ENCODE measurements around the gene KLHDC9. TPM values are rescaled to one million over a fixed set of nuclear protein-coding genes. Genes with fewer than 3 reads are reported as not detected.
A peak's percentile ranks its signal among the peaks of the same experiment; 100 is the strongest.

Gene KLHDC9
- total and polyA plus RNA-seq, 2 donors (not counting 1 experiment from before 2014, with no cell fraction given) = 1.6 to 2.7 TPM

GRCh38 chr1:161068306-161069234, 29.6 kb upstream of the KLHDC9 start:
- H3K4me3 Mint-ChIP-seq = peak overlapping the region; percentile 100

More at GRCh38 chr1:161068306-161069234, 29.6 kb upstream of the KLHDC9 start:
- peak overlapping the region; percentile 95 to 96 for H3K27ac ChIP-seq (ENCODE audit: low read length in 2 of 2)
- peak; percentile 73 for ATAC-seq (ENCODE audit: low read depth)
- H3K36me3 ChIP-seq (replicated peaks in 1 of 2; ENCODE audit: control extremely low read depth in 1 of 2, control insufficient read depth in 1 of 2, extremely low read depth in 1 of 2, insufficient read depth in 2 of 2, low read length in 1 of 2) = peaks cover 2 to 8% of the 10 kb centered on the region in 2 experiments
- 5% methylated on average over 7 of the region's 10 CpGs for WGBS (ENCODE audit: insufficient coverage)
- ChIA-PET CTCF (interaction anchor here (0.7 to 8.9 kb wide), 14 partner anchors 15 to 317 kb away, joined by 3 to 142 read pairs (median 4); partner anchors contain the start of genes DEDD, KLHDC9, TOMM40L and USF1), POLR2A (interaction anchor here (0.6 to 6.8 kb wide), 9 partner anchors 18 to 117 kb away, joined by 3 to 108 read pairs (median 5); partner anchors contain the start of genes DEDD, KLHDC9, TSTD1 and UFC1)
- no peaks in the 10 kb centered on the region for H3K9me3 ChIP-seq (ENCODE audit: control extremely low read depth in 1 of 3, control insufficient read depth in 2 of 3, insufficient read depth in 1 of 3, low read length in 2 of 3)
- peaks cover 59% of the 10 kb centered on the region for H3K4me1 Mint-ChIP-seq
- H3K27me3 ChIP-seq (replicated peaks in 1 of 4; ENCODE audit: control extremely low read depth in 1 of 4, control insufficient read depth in 3 of 4, insufficient read depth in 4 of 4, low read length in 3 of 4) = no peaks in the 10 kb centered on the region
- H3K4me1 ChIP-seq (ENCODE audit: control insufficient read depth in 2 of 2, insufficient read depth in 2 of 2, low read length in 2 of 2) = peaks cover 45 to 61% of the 10 kb centered on the region in 2 donors
- peak overlapping the region; percentile 92 for H3K9ac ChIP-seq (ENCODE audit: low read length)
- intact Hi-C loops (cut with micrococcal nuclease) = loop anchor here (1.0 to 5.0 kb wide), 6 partner anchors 22 to 84 kb away; partner anchors contain the start of genes DEDD, F11R, KLHDC9 and UFC1
- H3K4me2 ChIP-seq (replicated peaks; ENCODE audit: low read depth, low read length, poor library complexity, severe bottlenecking) = peak overlapping the region; percentile 97
- H2AFZ ChIP-seq (ENCODE audit: insufficient read depth, low read depth, low read length, poor library complexity, severe bottlenecking) = peak overlapping the region; percentile 65
- peak overlapping the region; percentile 76 to 97 (median 91) for H3K4me3 ChIP-seq (ENCODE audit: control extremely low read depth in 1 of 5, extremely low read depth in 1 of 5, insufficient read depth in 1 of 5, low read depth in 2 of 5, low read length in 4 of 5)
- H3K79me2 ChIP-seq (ENCODE audit: control insufficient read depth, insufficient read depth, low read length) = peaks cover 84% of the 10 kb centered on the region
- TF ChIP-seq EZH2 (IDR thresholded peaks at IDR 0.05; ENCODE audit: borderline replicate concordance, insufficient read depth, low read depth, low read length, poor library complexity, severe bottlenecking) (no peak), CTCF (IDR thresholded peaks at IDR 0.05) (no peak)
- no peaks in the 10 kb centered on the region for H3K27me3 Mint-ChIP-seq
- no peaks in the 10 kb centered on the region for H3K9me3 Mint-ChIP-seq (ENCODE audit: insufficient read depth)
- DNase-seq = peak; percentile 93
- peak overlapping the region; percentile 98 for H3K27ac Mint-ChIP-seq
- H4K20me1 ChIP-seq (ENCODE audit: control insufficient read depth, insufficient read depth, low read length, poor library complexity, severe bottlenecking) = peaks cover 33% of the 10 kb centered on the region
